A549 (cell line): Measurements from ENCODE around the gene ZNF581.

Experiments used
- JUN ChIP-seq, 2 experiments: fragments of >200 bp; sonication (Bioruptor Twin); formaldehyde crosslinking; IDR thresholded peaks; 2 replicates in 1 of 2; 3 replicates in 1 of 2; pipeline ENCODE4 v1.6.1; 2016 to 2017
- RCOR1 ChIP-seq: fragments of 150-350 bp; IDR thresholded peaks from 2 replicates; pipeline ENCODE4 v1.6.1; 2014; ENCODE audit warnings: antibody characterized with exemption, low read length, low read depth
- TF ChIP-seq, protein P1 (sequence below): fragments of 150-350 bp; IDR thresholded peaks from 2 replicates; pipeline ENCODE4 v1.6.1; 2014; ENCODE audit warnings: low read depth, mild to moderate bottlenecking, low read length
- TF ChIP-seq, protein P2 (sequence below): fragments of >200 bp; sonication (Bioruptor Twin); formaldehyde crosslinking; IDR thresholded peaks from 3 replicates; pipeline ENCODE4 v1.5.1; 2016

DNA sequence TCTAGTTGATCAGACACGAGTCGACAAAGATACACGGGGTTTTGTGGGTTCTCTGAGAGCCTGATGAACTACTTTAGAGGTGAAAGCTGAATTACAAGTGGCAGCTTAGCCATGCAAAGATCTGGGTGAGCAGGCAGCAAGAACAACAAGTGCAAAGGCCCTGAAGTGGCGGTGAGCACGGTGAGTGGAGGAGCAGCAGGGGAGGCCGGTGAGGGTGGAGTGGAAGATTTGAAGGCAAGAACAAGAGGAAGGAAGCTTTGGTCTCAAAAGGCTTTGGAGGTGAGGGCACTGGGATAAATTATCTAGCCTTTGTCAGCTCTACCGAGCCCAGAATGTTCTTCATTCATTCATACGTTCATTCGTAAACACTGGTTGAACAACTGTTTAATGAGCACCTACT, 36.6 kb upstream of the ZNF581 start:
- TF ChIP-seq, protein P1, sequence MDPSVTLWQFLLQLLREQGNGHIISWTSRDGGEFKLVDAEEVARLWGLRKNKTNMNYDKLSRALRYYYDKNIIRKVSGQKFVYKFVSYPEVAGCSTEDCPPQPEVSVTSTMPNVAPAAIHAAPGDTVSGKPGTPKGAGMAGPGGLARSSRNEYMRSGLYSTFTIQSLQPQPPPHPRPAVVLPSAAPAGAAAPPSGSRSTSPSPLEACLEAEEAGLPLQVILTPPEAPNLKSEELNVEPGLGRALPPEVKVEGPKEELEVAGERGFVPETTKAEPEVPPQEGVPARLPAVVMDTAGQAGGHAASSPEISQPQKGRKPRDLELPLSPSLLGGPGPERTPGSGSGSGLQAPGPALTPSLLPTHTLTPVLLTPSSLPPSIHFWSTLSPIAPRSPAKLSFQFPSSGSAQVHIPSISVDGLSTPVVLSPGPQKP: no peak
- no peak for TF ChIP-seq RCOR1
- TF ChIP-seq, protein P2, sequence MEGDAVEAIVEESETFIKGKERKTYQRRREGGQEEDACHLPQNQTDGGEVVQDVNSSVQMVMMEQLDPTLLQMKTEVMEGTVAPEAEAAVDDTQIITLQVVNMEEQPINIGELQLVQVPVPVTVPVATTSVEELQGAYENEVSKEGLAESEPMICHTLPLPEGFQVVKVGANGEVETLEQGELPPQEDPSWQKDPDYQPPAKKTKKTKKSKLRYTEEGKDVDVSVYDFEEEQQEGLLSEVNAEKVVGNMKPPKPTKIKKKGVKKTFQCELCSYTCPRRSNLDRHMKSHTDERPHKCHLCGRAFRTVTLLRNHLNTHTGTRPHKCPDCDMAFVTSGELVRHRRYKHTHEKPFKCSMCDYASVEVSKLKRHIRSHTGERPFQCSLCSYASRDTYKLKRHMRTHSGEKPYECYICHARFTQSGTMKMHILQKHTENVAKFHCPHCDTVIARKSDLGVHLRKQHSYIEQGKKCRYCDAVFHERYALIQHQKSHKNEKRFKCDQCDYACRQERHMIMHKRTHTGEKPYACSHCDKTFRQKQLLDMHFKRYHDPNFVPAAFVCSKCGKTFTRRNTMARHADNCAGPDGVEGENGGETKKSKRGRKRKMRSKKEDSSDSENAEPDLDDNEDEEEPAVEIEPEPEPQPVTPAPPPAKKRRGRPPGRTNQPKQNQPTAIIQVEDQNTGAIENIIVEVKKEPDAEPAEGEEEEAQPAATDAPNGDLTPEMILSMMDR: no peak
- no peak for TF ChIP-seq JUN (IDR thresholded peaks at IDR 0.05)
